PC-9 (cell line): ENCODE data around the gene BEX3.

Experiments
- CTCF ChIP-seq: fragments of 200-600 bp; sonication (generic); conservative IDR thresholded peaks from 2 replicates; pipeline ENCODE4 v1.6.1; 2017; ENCODE audit warnings: mixed run types, antibody characterized with exemption, mild to moderate bottlenecking, moderate library complexity
- EZH2 ChIP-seq: fragments of 200-600 bp; sonication (generic); IDR thresholded peaks from 2 replicates; pipeline ENCODE4 v1.8.0; 2017; ENCODE audit warnings: antibody characterized with exemption, low read depth

GRCh38 chrX:103343105-103343504 lies 33.2 kb upstream of the BEX3 start:
- TF ChIP-seq CTCF (peak; percentile 79), EZH2 (no peak)
